WI38 (cell line): Measurements from ENCODE around the gene SZT2.
"Not testable (repeated sequence)": the region's sequence is repeated elsewhere in the genome, so short reads cannot be mapped to it uniquely, and the experiment has no call there.

ENCODE experiments used
- H3K4me3 ChIP-seq: 2 replicates; pipeline ENCODE4 v1.5.1; 2011; ENCODE audit warnings: low read depth, mild to moderate bottlenecking, control low read depth, low read length
- CTCF ChIP-seq: IDR thresholded peaks from 2 replicates; pipeline ENCODE4 v1.5.1; 2012; ENCODE audit warnings: low read depth, mild to moderate bottlenecking, control low read depth, low read length

Gene SZT2

GRCh38 chr1:43405219-43405875, 15.6 kb downstream of the SZT2 start:
- no peak overlapping the region for H3K4me3 ChIP-seq
- no peak for TF ChIP-seq CTCF

GRCh38 chr1:43405876-43406234, 16.2 kb downstream of the SZT2 start:
- no peak overlapping the region for H3K4me3 ChIP-seq

GRCh38 chr1:43410571-43410970, 20.9 kb downstream of the SZT2 start:
- H3K4me3 ChIP-seq: no peak overlapping the region
- TF ChIP-seq CTCF: no peak

More at GRCh38 chr1:43405876-43406234, 16.2 kb downstream of the SZT2 start:
- no peak for TF ChIP-seq CTCF

- H3K4me3 ChIP-seq: not testable (repeated sequence)
Observed at GRCh38 chr1:43413426-43413825, 23.7 kb downstream of the SZT2 start.

GRCh38 chr1:43414634-43415223, 25.0 kb downstream of the SZT2 start:
- peak; percentile 55; the same call in 1 of the 2 replicates for TF ChIP-seq CTCF
- H3K4me3 ChIP-seq: no peak overlapping the region

- no peak for TF ChIP-seq CTCF
- no peak overlapping the region for H3K4me3 ChIP-seq
Observed at GRCh38 chr1:43415901-43416300, 26.2 kb downstream of the SZT2 start.

- no peak overlapping the region for H3K4me3 ChIP-seq
- TF ChIP-seq CTCF: no peak
Observed at GRCh38 chr1:43418858-43419257, 29.2 kb downstream of the SZT2 start.
